ENCODE results near the gene TMEM200A.

DNA sequence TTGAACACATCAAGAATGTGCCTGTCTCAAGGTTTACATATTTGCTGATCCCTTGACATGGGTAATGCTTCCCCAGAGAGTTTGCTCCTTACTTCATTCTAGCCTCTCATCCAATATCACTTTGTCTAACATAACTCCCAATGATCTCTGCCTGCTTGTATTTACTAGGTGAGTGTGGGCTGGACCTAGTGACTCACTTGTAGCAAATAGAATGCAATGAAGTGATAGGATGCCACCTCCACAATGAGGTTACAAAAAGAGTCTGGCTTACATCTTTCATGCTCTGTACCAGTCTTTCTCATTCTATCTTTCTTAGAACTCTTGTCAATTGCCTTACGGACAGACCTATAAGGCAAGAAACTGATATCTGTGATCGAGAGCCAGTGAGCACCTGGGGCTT lies 44.9 kb upstream of the TMEM200A start:
- no peak for TF ChIP-seq POLR2A (IDR thresholded peaks at IDR 0.05)
- TF ChIP-seq, protein P1, sequence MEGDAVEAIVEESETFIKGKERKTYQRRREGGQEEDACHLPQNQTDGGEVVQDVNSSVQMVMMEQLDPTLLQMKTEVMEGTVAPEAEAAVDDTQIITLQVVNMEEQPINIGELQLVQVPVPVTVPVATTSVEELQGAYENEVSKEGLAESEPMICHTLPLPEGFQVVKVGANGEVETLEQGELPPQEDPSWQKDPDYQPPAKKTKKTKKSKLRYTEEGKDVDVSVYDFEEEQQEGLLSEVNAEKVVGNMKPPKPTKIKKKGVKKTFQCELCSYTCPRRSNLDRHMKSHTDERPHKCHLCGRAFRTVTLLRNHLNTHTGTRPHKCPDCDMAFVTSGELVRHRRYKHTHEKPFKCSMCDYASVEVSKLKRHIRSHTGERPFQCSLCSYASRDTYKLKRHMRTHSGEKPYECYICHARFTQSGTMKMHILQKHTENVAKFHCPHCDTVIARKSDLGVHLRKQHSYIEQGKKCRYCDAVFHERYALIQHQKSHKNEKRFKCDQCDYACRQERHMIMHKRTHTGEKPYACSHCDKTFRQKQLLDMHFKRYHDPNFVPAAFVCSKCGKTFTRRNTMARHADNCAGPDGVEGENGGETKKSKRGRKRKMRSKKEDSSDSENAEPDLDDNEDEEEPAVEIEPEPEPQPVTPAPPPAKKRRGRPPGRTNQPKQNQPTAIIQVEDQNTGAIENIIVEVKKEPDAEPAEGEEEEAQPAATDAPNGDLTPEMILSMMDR (IDR thresholded peaks at IDR 0.05) = no peak
